H1 (cell line): Measurements from ENCODE around the gene PARD3. TPM values are rescaled to one million over a fixed set of nuclear protein-coding genes. Genes with fewer than 3 reads are reported as not detected.

ENCODE experiments used
- CTCF ChIA-PET: fragments of 300-600 bp; sonication (Branson Sonifier 250); formaldehyde crosslinking; loops from one replicate; lab custom pipeline; 2021; ENCODE audit not compliant: partially characterized antibody; lab: Charles Lee
- POLR2A ChIA-PET: fragments of 300-600 bp; sonication (Branson Sonifier 250); formaldehyde crosslinking; loops from one replicate; lab custom pipeline; 2021; ENCODE audit warnings: inconsistent platforms; ENCODE audit not compliant: partially characterized antibody; lab: Charles Lee
- DNase-seq, 2 experiments: peaks; one replicate each; pipeline versions ENCODE4 v3.0.0 to v3.0.0-alpha.2; 2010 to 2022; ENCODE audit warnings: low spot score in 2 of 2, low read depth in 1 of 2, mixed read lengths in 1 of 2
- FAIRE-seq: peaks from 2 replicates; lab custom pipeline; 2011; peaks lifted over from hg19 to GRCh38; lab: Jason Lieb, UNC
- H2AFZ ChIP-seq: 2 replicates; pipeline ENCODE4 v1.8.1; 2012; ENCODE audit warnings: low read length, inconsistent platforms
- H2AK5ac ChIP-seq: 2 replicates; pipeline ENCODE4 v1.6.1; 2013; ENCODE audit warnings: low read depth, low read length
- H2BK120ac ChIP-seq: replicated peaks from 2 replicates; pipeline ENCODE3; 2013; ENCODE audit warnings: low read depth, low read length, inconsistent platforms
- H2BK12ac ChIP-seq: 2 replicates; pipeline ENCODE4 v1.6.1; 2013; ENCODE audit warnings: low read depth, low read length
- H2BK15ac ChIP-seq: 2 replicates; pipeline ENCODE4 v1.6.1; 2013; ENCODE audit warnings: low read length
- H2BK20ac ChIP-seq: 2 replicates; pipeline ENCODE4 v1.6.1; 2013; ENCODE audit warnings: low read length
- H2BK5ac ChIP-seq: 2 replicates; pipeline ENCODE4 v1.6.1; 2013; ENCODE audit warnings: low read depth, low read length
- H3K14ac ChIP-seq: 2 replicates; pipeline ENCODE4 v1.6.1; 2013; ENCODE audit warnings: inconsistent platforms; ENCODE audit not compliant: insufficient read length
- H3K18ac ChIP-seq: 2 replicates; pipeline ENCODE4 v1.6.1; 2013; ENCODE audit warnings: low read length; ENCODE audit errors: extremely low read depth
- H3K23ac ChIP-seq: 2 replicates; pipeline ENCODE4 v1.6.1; 2013; ENCODE audit warnings: inconsistent platforms; ENCODE audit not compliant: insufficient read length
- H3K23me2 ChIP-seq: 2 replicates; pipeline ENCODE4 v1.6.1; 2013; ENCODE audit warnings: low read depth, low read length
- H3K27ac ChIP-seq: 2 replicates; pipeline ENCODE4 v1.6.1; 2011; ENCODE audit warnings: low read depth, low read length, inconsistent platforms
- H3K27me3 ChIP-seq, 4 experiments: replicated peaks in 1 of 4; 1 replicate in 1 of 4; 2 replicates in 3 of 4; pipeline versions ENCODE4 v1.6.1 to v1.8.1; 2011 to 2013; ENCODE audit warnings: low read length in 3 of 4, mild to moderate bottlenecking in 3 of 4, inconsistent platforms in 2 of 4, mixed read lengths in 2 of 4, moderate library complexity in 1 of 4; ENCODE audit not compliant: control insufficient read depth in 3 of 4, insufficient read depth in 3 of 4; ENCODE audit errors: extremely low read depth in 1 of 4
- H3K36me3 ChIP-seq, 4 experiments: 2 replicates each; pipeline versions ENCODE4 v1.6.1 to v1.8.1; 2011 to 2013; ENCODE audit warnings: mild to moderate bottlenecking in 4 of 4, low read length in 3 of 4, moderate library complexity in 2 of 4, control low read depth in 1 of 4, inconsistent platforms in 1 of 4; ENCODE audit not compliant: insufficient read depth in 4 of 4, control insufficient read depth in 2 of 4
- H3K4ac ChIP-seq: replicated peaks from 2 replicates; pipeline ENCODE3; 2013; ENCODE audit warnings: low read length, low read depth, mixed read lengths, inconsistent platforms; ENCODE audit not compliant: insufficient read length
- H3K4me1 ChIP-seq, 4 experiments: replicated peaks in 1 of 4; 1 replicate in 1 of 4; 2 replicates in 3 of 4; pipeline versions ENCODE4 v1.6.1 to v1.8.1; 2011 to 2013; ENCODE audit warnings: low read length in 3 of 4, inconsistent platforms in 2 of 4, mixed read lengths in 1 of 4; ENCODE audit not compliant: insufficient read depth in 4 of 4, control insufficient read depth in 3 of 4
- H3K4me2 ChIP-seq, 2 experiments: 2 replicates each; pipeline versions ENCODE4 v1.6.1 to v1.8.1; 2011 to 2013; ENCODE audit warnings: low read depth in 2 of 2, low read length in 2 of 2, control low read depth in 1 of 2, inconsistent platforms in 1 of 2, mild to moderate bottlenecking in 1 of 2; ENCODE audit not compliant: insufficient read depth in 1 of 2
- H3K4me3 ChIP-seq, 4 experiments: fragments of 200-600, 300-600 bp in 1 of 4; sonication (generic), shearing (Covaris generic), sonication (Bioruptor Twin) in 1 of 4; 2 replicates each; pipeline versions ENCODE4 v1.5.1 to v1.8.1; 2011 to 2016; ENCODE audit warnings: low read length in 4 of 4, low read depth in 3 of 4, control low read depth in 2 of 4, inconsistent platforms in 2 of 4, mild to moderate bottlenecking in 2 of 4, mixed read lengths in 1 of 4, moderate library complexity in 1 of 4; ENCODE audit not compliant: insufficient read depth in 2 of 4; ENCODE audit errors: extremely low read depth in 1 of 4
- H3K56ac ChIP-seq: replicated peaks from 2 replicates; pipeline ENCODE3; 2013; ENCODE audit warnings: low read depth, mild to moderate bottlenecking, mixed read lengths, low read length, inconsistent platforms; ENCODE audit not compliant: insufficient read length
- H3K79me1 ChIP-seq: 2 replicates; pipeline ENCODE4 v1.6.1; 2013; ENCODE audit warnings: low read depth, low read length, control low read depth
- H3K79me2 ChIP-seq, 2 experiments: 2 replicates each; pipeline versions ENCODE4 v1.6.1 to v1.8.1; 2012 to 2013; ENCODE audit warnings: low read length in 2 of 2, mild to moderate bottlenecking in 2 of 2, inconsistent platforms in 1 of 2; ENCODE audit not compliant: insufficient read depth in 2 of 2, control insufficient read depth in 1 of 2
- H3K9ac ChIP-seq, 4 experiments: replicated peaks in 1 of 4; 1 replicate in 1 of 4; 2 replicates in 3 of 4; pipeline versions ENCODE4 v1.6.1 to v1.8.1; 2011 to 2013; ENCODE audit warnings: low read depth in 3 of 4, low read length in 3 of 4, control low read depth in 2 of 4, mild to moderate bottlenecking in 2 of 4, moderate library complexity in 2 of 4, inconsistent platforms in 1 of 4; ENCODE audit errors: extremely low read depth in 1 of 4
- H3K9me3 ChIP-seq, 2 experiments: 2 replicates each; pipeline versions ENCODE4 v1.6.1 to v1.8.1; 2012 to 2013; ENCODE audit warnings: mild to moderate bottlenecking in 2 of 2, moderate library complexity in 2 of 2, control low read depth in 1 of 2, inconsistent platforms in 1 of 2, low read depth in 1 of 2, low read length in 1 of 2, mixed read lengths in 1 of 2; ENCODE audit not compliant: insufficient read depth in 2 of 2
- H4K20me1 ChIP-seq, 2 experiments: replicated peaks in 1 of 2; 2 replicates each; pipeline versions ENCODE3 to v1.8.1; 2011 to 2013; ENCODE audit warnings: inconsistent platforms in 2 of 2, low read length in 2 of 2, mild to moderate bottlenecking in 1 of 2; ENCODE audit not compliant: insufficient read depth in 2 of 2, control insufficient read depth in 1 of 2
- H4K5ac ChIP-seq: 2 replicates; pipeline ENCODE4 v1.6.1; 2013; ENCODE audit warnings: low read length, low read depth, mixed read lengths, inconsistent platforms; ENCODE audit not compliant: insufficient read length
- H4K8ac ChIP-seq: 2 replicates; pipeline ENCODE4 v1.8.0; 2013; ENCODE audit warnings: mild to moderate bottlenecking, moderate library complexity, low read length, inconsistent platforms; ENCODE audit not compliant: insufficient read depth; ENCODE audit errors: extremely low read depth
- H4K91ac ChIP-seq: replicated peaks from 2 replicates; pipeline ENCODE3; 2013; ENCODE audit warnings: low read length, mixed read lengths, inconsistent platforms; ENCODE audit not compliant: insufficient read length
- ATF3 ChIP-seq: IDR thresholded peaks from 2 replicates; pipeline ENCODE4 v1.6.1; 2011; ENCODE audit warnings: low read depth, mild to moderate bottlenecking, low read length; ENCODE audit not compliant: insufficient read depth
- CBX5 ChIP-seq: fragments of 300-800, 300-1000 bp; sonication (generic); IDR thresholded peaks from 2 replicates; pipeline ENCODE4 v1.7.1; 2016; ENCODE audit warnings: antibody characterized with exemption, low read length, low read depth
- GABPA ChIP-seq: IDR thresholded peaks from 2 replicates; pipeline ENCODE4 v1.6.1; 2011; ENCODE audit warnings: mild to moderate bottlenecking, low read length, moderate library complexity, borderline replicate concordance; ENCODE audit not compliant: insufficient read depth
- JUN ChIP-seq: IDR thresholded peaks from 2 replicates; pipeline ENCODE4 v1.6.1; 2011; ENCODE audit warnings: low read depth, mild to moderate bottlenecking, improper control_type of control experiment, low read length
- KDM5A ChIP-seq: fragments of 200-600 bp; IDR thresholded peaks from 2 replicates; pipeline ENCODE4 v1.7.1; 2012; ENCODE audit warnings: mild to moderate bottlenecking, low read length, inconsistent platforms, mixed read lengths
- SP4 ChIP-seq: IDR thresholded peaks from 2 replicates; pipeline ENCODE4 v1.6.1; 2012; ENCODE audit warnings: low read length, inconsistent platforms
- TAF7 ChIP-seq: optimal IDR thresholded peaks from 2 replicates; pipeline ENCODE3; 2011; ENCODE audit warnings: low read depth, mild to moderate bottlenecking, inconsistent platforms, low read length, moderate library complexity, borderline replicate concordance
- TBP ChIP-seq: IDR thresholded peaks from 2 replicates; pipeline ENCODE4 v1.6.1; 2011; ENCODE audit warnings: low read depth, low read length, improper control_type of control experiment
- whole genome bisulfite sequencing, 2 experiments: shearing (Covaris generic) in 1 of 2; methylation state at CpG; one replicate each; pipeline versions ENCODE4 v1.1.6 to v1.1.7; 2013 to 2015; ENCODE audit warnings: low lambda C conversion rate in 2 of 2, mixed read lengths in 2 of 2, inconsistent platforms in 1 of 2, low coverage in 1 of 2, missing lambda C conversion rate in 1 of 2; ENCODE audit not compliant: insufficient replicate concordance in 2 of 2, insufficient coverage in 1 of 2, insufficient read length in 1 of 2; ENCODE audit errors: extremely low coverage in 1 of 2, missing lambda C conversion rate in 1 of 2; 5-methylcytosine and 5-hydroxymethylcytosine counted together
- polyA plus RNA-seq, 7 experiments: library from polyadenylated mRNA; depleted of rRNA in 3 of 7; stranded (reverse) in 5 of 7; unstranded in 2 of 7; fragments of >200 nt in 5 of 7; fragments of 200-250 nt in 2 of 7; gene quantifications; 1 replicate in 5 of 7; 2 replicates in 1 of 7; 4 replicates in 1 of 7; pipeline versions ENCODE4 v1.2.1 to v1.2.3, GENCODE V29; 2011 to 2013; ENCODE audit warnings: missing spikeins in 2 of 7, mixed read lengths in 2 of 7
- total RNA-seq: library from RNA; stranded (reverse); fragmentation: NEBNext Ultra II Directional; extraction: Animal tissue kit (Norgen Biotek cat#: 25700); gene quantifications from 2 replicates; pipeline ENCODE4 v1.2.1, GENCODE V29; 2021

PARD3 gene
- total and polyA plus RNA-seq, 2 of the 8 experiments (the other 6 are each of a cell fraction or from before 2014, with no cell fraction given), result 19.7 to 49.1 TPM

- Histone ChIP-seq H2BK5ac (no peak overlapping the region; the same call in 1 of the 2 replicates), H4K8ac (no peak overlapping the region), H3K4me1 (peaks cover 0 to 15% (median 11%) of the 10 kb centered on the region in 4 experiments; a peak in 6 of 7 replicates), H3K14ac (no peak overlapping the region), H3K18ac (no peak overlapping the region), H4K20me1 (no peaks in the 10 kb centered on the region), H3K9ac (no peak overlapping the region), H3K4me2 (no peak overlapping the region), H3K36me3 (no peaks in the 10 kb centered on the region), H2BK15ac (no peak overlapping the region), H2AFZ (no peak overlapping the region), H2AK5ac (no peak overlapping the region), H3K4me3 (no peak overlapping the region), H3K4ac (no peak overlapping the region), H3K9me3 (no peaks in the 10 kb centered on the region), H3K23me2 (no peaks in the 10 kb centered on the region), H3K56ac (no peak overlapping the region), H4K91ac (no peak overlapping the region), H4K5ac (no peak overlapping the region), H3K27me3 (no peaks in the 10 kb centered on the region), H3K79me1 (no peaks in the 10 kb centered on the region; the same call in 1 of the 2 replicates), H3K79me2 (peaks cover 0 to 17% of the 10 kb centered on the region in 2 experiments; a peak in 1 of 4 replicates), H2BK12ac (no peak overlapping the region), H3K23ac (no peak overlapping the region), H2BK20ac (no peak overlapping the region), H3K27ac (no peak overlapping the region), H2BK120ac (no peak overlapping the region)
- no peak for TF ChIP-seq TBP
- no peak for TF ChIP-seq CBX5
- no peak for TF ChIP-seq SP4
- TF ChIP-seq JUN, result no peak
- no peak for TF ChIP-seq ATF3
- no peak for TF ChIP-seq KDM5A
- TF ChIP-seq TAF7, result no peak
- no peak for TF ChIP-seq GABPA
- 72% methylated on average over 3 of the region's 3 CpGs; no CpG with 5 or more reads in 1 of the 2 experiments for WGBS, 2 experiments
- CTCF ChIA-PET, result interaction anchor here (0.6 to 1.2 kb wide), 3 partner anchors 12 to 344 kb away, joined by 3 to 5 read pairs (median 3); no protein-coding TSS in a partner anchor
- POLR2A ChIA-PET, result interaction anchor here (0.6 kb wide), 1 partner anchor 360 kb away, joined by 3 read pairs; no protein-coding TSS in a partner anchor
- DNase-seq (no peak), FAIRE-seq (no peak)
Observed at GRCh38 chr10:34565934-34566333, 249.2 kb downstream of the PARD3 start.
